HG03558 (cell line): Measurements from ENCODE around the gene RPN2.

Source experiments
- ATAC-seq: cut with Tn5 transposase; IDR thresholded peaks from one replicate; pipeline ENCODE4 v1.9.1; 2021; ENCODE audit warnings: moderate number of reproducible peaks; ENCODE audit not compliant: unreplicated experiment; ENCODE audit errors: extremely low read depth

Gene RPN2

DNA sequence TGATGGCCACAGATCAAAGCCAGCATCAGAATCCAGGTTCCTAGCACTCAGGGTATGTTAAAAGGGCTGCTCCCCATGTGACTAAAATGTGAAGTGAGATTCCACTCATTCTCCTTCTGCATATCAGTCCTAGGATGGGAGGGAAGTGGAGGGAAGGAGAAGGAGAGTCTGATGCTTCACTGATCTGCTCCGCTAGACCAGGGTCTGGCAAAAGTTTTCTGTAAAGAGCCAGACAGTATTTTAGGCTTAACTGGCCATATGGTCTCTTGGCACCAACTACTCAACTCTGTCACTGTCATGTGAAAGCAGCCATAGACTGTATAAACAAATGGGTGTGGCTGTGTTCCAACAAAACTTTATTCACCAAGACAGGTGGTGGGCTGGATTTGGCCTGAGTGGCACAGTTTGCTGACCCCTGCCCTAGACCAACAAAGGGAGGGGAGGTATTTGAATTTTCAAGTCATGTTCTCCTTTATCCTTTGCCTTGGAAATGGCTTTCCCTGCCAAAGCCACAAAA is 59.9 kb downstream of the RPN2 start:
- ATAC-seq: no peak

GRCh38 chr20:37240337-37241067 is 61.4 kb downstream of the RPN2 start:
- no peak for ATAC-seq

- ATAC-seq: no peak
Observed at GRCh38 chr20:37242503-37242902, 63.4 kb downstream of the RPN2 start.

- ATAC-seq: no peak
Observed at GRCh38 chr20:37243076-37243936, 64.2 kb downstream of the RPN2 start.

- ATAC-seq: no peak
Observed at GRCh38 chr20:37243937-37244571, 64.9 kb downstream of the RPN2 start.

GRCh38 chr20:37244572-37244957 is 65.4 kb downstream of the RPN2 start:
- no peak for ATAC-seq

DNA sequence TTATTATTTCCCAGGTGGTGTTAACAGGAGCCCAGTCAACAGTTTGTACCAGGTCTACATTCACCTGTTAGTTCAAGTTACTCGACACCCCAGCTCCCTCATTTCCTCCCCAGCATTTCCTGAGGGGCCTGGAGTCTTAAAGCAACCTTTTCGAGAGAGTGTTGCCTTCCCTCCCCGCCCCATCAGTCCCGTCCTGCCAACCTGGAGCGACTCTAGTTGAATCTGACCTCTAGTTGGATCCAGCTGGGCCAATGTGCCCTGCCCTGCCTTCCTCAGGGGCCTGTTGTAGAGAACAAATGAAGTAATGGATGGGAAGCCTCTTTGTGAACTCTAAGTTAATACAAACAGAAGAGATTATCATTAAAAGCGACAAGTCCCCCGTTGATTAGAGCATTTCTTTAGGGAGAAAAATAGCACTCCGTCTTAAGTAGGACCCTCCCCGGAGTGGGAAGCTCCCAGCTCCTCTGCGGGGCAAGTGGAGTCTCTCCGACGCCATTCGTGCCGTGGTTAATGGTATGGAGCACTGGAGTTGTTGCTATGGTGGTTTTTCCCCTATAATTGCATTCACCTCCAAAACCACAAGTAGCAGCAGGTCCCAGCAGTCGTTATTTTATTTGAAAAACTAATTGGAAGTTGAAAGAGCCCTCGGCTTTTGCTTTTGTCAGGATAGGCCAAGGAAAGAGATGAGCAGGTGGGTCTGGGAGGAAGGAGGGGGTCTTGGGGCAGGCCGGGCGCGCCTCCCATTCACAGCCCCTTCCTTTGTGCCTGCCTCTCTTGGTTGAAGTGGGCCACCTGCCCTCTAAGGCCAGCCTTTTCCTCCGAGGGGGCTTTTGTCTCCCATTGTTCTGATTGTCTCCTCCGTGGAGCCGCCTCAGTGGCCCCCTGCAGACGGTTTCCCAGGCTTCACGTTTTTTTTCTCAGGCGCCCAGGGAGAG is 66.4 kb downstream of the RPN2 start:
- no peak for ATAC-seq

DNA sequence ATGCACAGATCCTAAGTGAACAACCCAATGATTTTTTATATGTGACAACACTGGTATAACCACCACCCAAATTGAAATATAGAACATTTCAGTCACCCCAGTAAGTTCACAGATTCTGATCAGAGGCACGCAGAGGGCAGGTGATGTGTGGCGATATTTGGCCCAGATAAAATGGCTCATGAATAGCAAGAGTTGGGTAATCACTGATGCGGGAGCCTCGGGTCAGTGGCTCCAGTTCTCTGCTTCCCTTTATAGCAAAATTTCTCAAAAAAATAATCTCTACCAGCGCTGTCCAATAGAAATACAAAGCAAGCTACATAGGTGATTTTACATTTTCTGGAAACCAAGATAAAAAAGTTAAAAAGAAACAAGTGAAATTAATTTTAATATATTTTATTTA is 67.6 kb downstream of the RPN2 start:
- no peak for ATAC-seq

GRCh38 chr20:37247547-37247946 is 68.4 kb downstream of the RPN2 start:
- ATAC-seq: no peak

DNA sequence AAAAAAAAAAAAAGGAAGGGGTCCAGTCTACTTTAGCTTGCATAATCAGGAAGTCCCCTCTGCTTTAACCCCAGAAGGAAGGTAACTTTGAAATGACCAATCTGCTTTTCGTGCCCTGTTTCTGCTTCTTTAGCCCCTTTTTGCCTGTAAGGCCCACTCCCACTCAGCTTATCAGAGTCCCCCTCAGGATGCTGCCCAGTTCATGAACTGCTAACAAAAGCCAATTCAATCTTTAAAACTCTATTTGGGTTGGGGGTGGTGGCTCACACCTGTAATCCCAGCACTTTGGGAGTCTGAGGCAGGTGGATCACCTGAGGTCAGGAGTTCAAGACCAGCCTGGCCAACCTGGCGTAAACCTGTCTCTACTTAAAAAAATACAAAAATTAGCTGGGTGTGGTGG is 70.2 kb downstream of the RPN2 start:
- no peak for ATAC-seq

DNA sequence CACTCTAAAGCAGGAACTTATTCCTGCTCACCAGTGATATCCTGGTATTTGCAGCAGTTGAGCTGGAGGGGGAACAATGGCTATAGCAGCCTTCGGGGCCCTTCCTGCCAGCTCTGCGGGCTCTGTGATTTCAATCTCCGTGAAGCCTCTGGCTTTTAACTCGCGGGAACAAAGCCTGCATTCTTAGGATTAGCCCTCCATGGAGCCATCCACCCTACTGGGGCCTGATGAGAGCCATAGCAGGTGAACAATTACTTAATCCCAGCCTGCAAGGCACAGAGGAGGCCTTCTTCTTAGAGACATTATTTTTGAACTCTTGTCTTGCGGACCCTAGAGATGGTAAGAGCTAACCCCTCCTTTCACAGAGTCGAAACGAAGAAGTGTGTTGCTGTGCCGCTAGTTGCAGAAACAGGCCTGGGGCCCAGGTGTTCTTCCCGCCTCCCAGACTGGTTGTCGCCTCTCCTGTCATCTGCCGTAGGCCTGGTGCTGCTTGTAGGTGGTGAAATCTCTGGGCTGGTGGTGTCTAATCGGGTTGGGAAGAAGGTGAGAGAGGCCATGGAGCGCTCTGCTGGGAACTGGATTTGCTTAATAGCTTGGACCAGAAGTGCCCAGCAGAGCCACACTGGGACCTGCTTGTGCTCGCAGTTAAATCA is 72.8 kb downstream of the RPN2 start:
- ATAC-seq: no peak

DNA sequence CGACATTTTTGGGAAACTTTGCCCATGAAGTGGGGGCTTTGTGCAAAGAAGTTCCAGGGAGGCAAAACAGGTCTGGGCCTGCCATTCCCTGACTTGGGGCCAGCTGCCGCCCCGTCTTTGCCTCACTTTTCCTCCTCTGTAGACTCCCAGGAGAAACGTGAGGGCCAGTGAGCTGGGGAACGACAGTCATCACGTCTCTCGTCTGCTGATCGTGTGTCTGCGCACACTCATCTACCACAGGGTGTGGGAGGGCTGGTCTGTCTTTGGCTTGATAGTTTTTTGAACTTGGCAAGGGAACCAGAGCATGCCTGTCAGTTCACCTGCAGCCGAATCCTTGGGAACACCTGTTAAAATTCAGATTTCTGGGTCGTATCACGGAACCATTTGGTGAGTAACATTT is 74.0 kb downstream of the RPN2 start:
- no peak for ATAC-seq

DNA sequence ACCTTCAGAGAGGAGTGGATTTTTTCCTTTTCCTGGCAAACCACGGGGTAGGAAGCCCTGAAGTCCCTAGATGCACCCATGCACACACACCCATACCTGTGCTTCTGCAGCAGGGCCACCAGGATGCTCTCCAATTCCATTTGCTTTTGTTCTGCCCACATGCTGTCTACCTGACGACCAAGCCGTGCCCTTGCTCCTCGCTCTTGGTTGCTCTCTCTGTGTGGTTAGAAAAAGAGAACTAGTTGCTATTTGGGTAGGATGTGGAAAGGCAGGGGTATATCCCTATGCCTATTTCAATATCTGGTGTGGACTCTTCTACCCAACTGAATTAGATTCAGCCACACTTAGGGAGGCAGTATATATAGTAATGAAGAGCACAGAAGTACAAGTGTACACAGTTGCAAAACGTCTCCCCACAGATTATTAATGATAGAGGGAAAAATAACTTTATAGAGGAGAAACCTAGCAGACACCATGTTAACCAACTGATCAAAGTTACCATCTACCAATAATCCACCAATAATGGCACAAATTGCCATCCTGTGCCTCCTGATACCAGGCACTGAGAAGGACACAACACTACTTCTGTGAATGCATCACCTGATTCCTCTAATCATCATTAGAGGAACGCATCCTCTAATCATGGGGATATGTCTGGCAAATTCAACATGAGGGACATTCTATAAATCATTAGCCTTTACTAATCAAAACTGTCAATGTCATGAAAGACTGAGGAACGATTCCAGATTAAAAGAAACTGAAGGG is 75.2 kb downstream of the RPN2 start:
- no peak for ATAC-seq

DNA sequence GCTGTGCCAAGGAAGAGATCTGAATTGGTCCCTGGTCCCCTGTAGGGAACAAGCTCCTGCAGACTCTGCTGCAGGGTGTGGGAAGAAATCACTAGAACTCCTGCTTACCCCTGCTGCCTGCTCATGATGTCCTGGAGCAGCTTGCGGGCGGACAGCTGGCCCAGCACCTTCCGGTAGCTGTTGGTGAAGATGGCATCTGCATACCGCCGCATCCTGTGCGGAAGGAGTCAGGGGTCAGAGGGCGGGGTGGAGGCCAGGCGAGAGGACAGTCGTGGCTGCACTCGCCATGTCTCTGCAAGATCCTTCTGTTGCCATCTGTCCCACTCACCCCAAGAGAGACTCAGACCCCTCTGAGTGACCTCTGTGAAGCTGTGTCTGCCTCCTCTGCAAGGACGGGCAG is 77.2 kb downstream of the RPN2 start:
- no peak for ATAC-seq

DNA sequence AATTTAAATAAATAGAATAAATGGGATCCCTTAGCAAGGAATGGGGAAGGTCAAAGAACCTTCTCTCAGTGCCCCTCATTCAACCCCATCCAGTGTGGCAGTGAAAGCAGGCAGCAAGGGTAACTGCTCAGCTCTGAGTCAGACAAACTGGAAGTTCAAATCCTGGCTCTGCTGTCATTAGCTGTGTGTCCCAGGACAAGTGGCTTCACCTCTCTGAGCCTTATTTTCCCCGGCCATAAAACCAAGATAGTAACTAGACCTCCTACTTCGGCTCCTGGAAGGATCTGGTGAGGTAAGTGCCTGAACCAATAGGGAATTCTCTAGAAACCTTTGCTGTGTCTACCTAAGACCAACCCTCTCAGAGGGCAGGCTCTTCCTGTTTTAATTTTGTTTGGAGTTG is 78.4 kb downstream of the RPN2 start:
- ATAC-seq: no peak

DNA sequence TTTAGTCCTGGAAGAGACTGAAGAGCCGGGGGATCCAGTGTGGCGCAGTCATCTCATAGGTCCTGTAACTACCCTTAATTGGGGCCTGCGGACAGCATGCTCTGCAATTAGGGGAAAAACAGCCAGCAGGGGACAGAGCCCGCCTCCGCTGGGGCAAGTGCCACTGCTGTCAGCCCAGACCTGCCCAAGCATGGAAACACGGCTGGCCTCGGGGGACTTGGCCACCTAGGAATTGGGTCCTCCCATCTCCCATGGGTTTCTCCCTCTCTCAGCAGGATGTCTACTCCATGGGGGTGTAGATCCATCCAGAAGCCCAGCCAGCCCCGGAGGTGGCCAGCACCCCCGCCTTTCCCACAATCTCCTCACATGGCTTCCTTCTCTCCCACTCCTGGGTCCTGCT is 78.9 kb downstream of the RPN2 start:
- no peak for ATAC-seq

DNA sequence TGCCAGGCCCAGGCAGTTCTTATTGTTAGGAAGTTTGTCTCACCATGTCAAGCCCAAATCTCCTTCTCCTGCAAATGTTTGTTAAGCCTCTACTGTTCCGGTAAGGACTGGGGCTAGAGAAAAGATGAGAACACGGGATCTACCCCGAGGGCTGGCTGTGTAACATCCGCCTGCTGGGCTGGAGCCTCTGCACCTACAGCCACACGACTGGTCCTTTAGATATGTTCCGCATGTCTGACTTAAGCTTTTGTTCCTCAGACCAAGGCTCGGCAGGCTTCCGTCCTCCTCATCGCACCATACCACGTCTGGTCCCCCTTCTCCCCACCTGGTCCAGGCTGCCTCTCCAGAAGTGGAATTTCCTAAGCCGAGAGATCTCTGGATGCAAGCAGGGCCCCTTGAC is 79.9 kb downstream of the RPN2 start:
- no peak for ATAC-seq

- ATAC-seq: no peak
Observed at GRCh38 chr20:37259865-37260264, 80.7 kb downstream of the RPN2 start.

- no peak for ATAC-seq
Observed at GRCh38 chr20:37260923-37261322, 81.8 kb downstream of the RPN2 start.
